Activated CD4-positive, alpha-beta T cell treated with anti-CD3 and anti-CD28 coated beads, Interleukin-2, amount 50 U/mL, for 4 hours (primary cell): ENCODE data around the gene MAP3K21.

Experiments used
- DNase-seq, 2 experiments: peaks; one replicate each; pipeline ENCODE4 v3.0.0-alpha.2; 2020

The MAP3K21 gene

GRCh38 chr1:233326811-233327650 lies 493 bp upstream of the MAP3K21 start:
- DNase-seq, result peak; percentile 88

GRCh38 chr1:233328142-233328921 lies 808 bp downstream of the MAP3K21 start:
- DNase-seq, result peak; percentile 15 to 19

- no peak for DNase-seq
Measured at GRCh38 chr1:233331676-233332519, 4.4 kb downstream of the MAP3K21 start.

GRCh38 chr1:233333086-233333485 lies 5.6 kb downstream of the MAP3K21 start:
- DNase-seq, result no peak

GRCh38 chr1:233334092-233334491 lies 6.6 kb downstream of the MAP3K21 start:
- DNase-seq, result no peak

- no peak for DNase-seq
Measured at GRCh38 chr1:233336554-233337456, 9.3 kb downstream of the MAP3K21 start.

GRCh38 chr1:233337505-233337904 lies 10.0 kb downstream of the MAP3K21 start:
- DNase-seq, result no peak

GRCh38 chr1:233338102-233338501 lies 10.6 kb downstream of the MAP3K21 start:
- no peak for DNase-seq

- no peak for DNase-seq
Measured at GRCh38 chr1:233340031-233340555, 12.6 kb downstream of the MAP3K21 start.

GRCh38 chr1:233340966-233341516 lies 13.5 kb downstream of the MAP3K21 start:
- no peak for DNase-seq

- no peak for DNase-seq
Measured at GRCh38 chr1:233342086-233342485, 14.6 kb downstream of the MAP3K21 start.

GRCh38 chr1:233343262-233343661 lies 15.7 kb downstream of the MAP3K21 start:
- no peak for DNase-seq

- DNase-seq, result no peak
Measured at GRCh38 chr1:233347338-233347737, 19.8 kb downstream of the MAP3K21 start.

- DNase-seq, result no peak
Measured at GRCh38 chr1:233349137-233349536, 21.6 kb downstream of the MAP3K21 start.

- DNase-seq, result no peak
Measured at GRCh38 chr1:233354983-233355382, 27.5 kb downstream of the MAP3K21 start.

- peak in 1 of 2 experiments; percentile 7 for DNase-seq
Measured at GRCh38 chr1:233355841-233356704, 28.5 kb downstream of the MAP3K21 start.

GRCh38 chr1:233356705-233356987 lies 29.1 kb downstream of the MAP3K21 start:
- DNase-seq, result no peak

GRCh38 chr1:233357595-233358397 lies 30.3 kb downstream of the MAP3K21 start:
- peak in 1 of 2 experiments; percentile 4 for DNase-seq

GRCh38 chr1:233359431-233359830 lies 31.9 kb downstream of the MAP3K21 start:
- no peak for DNase-seq

- no peak for DNase-seq
Measured at GRCh38 chr1:233359905-233360304, 32.4 kb downstream of the MAP3K21 start.
